NT2/D1 (cell line): ENCODE measurements around the gene RERE.

Experiments
- DNase-seq: peaks from one replicate; pipeline ENCODE4 v3.0.0-alpha.2; 2011; ENCODE audit warnings: low read depth, low spot score
- H3K27me3 ChIP-seq: 2 replicates; pipeline ENCODE4 v1.6.0; 2011; ENCODE audit warnings: mild to moderate bottlenecking; ENCODE audit not compliant: insufficient read length, insufficient read depth
- H3K36me3 ChIP-seq: 2 replicates; pipeline ENCODE4 v1.6.1; 2011; ENCODE audit warnings: mild to moderate bottlenecking, low read length, mixed read lengths; ENCODE audit not compliant: insufficient read depth, insufficient read length
- H3K4me1 ChIP-seq: 2 replicates; pipeline ENCODE4 v1.5.1; 2011; ENCODE audit not compliant: insufficient read depth, insufficient read length
- H3K4me3 ChIP-seq: 2 replicates; pipeline ENCODE4 v1.5.1; 2011; ENCODE audit warnings: low read depth; ENCODE audit not compliant: insufficient read length
- H3K9ac ChIP-seq: 2 replicates; pipeline ENCODE4 v1.6.0; 2011; ENCODE audit warnings: low read depth; ENCODE audit not compliant: insufficient read length
- H3K9me3 ChIP-seq: 2 replicates; pipeline ENCODE4 v1.5.1; 2011; ENCODE audit warnings: mild to moderate bottlenecking, low read length; ENCODE audit not compliant: insufficient read depth
- SUZ12 ChIP-seq: IDR thresholded peaks from 2 replicates; pipeline ENCODE4 v1.6.1; 2011; ENCODE audit not compliant: insufficient read length, insufficient read depth; ENCODE audit errors: extremely low read depth
- YY1 ChIP-seq: IDR thresholded peaks from 2 replicates; pipeline ENCODE4 v1.6.1; 2011; ENCODE audit not compliant: insufficient read length, insufficient read depth
- ZNF274 ChIP-seq: IDR thresholded peaks from 2 replicates; pipeline ENCODE4 v1.6.1; 2011; ENCODE audit warnings: mild to moderate bottlenecking, low read depth, low read length

RERE gene

DNA sequence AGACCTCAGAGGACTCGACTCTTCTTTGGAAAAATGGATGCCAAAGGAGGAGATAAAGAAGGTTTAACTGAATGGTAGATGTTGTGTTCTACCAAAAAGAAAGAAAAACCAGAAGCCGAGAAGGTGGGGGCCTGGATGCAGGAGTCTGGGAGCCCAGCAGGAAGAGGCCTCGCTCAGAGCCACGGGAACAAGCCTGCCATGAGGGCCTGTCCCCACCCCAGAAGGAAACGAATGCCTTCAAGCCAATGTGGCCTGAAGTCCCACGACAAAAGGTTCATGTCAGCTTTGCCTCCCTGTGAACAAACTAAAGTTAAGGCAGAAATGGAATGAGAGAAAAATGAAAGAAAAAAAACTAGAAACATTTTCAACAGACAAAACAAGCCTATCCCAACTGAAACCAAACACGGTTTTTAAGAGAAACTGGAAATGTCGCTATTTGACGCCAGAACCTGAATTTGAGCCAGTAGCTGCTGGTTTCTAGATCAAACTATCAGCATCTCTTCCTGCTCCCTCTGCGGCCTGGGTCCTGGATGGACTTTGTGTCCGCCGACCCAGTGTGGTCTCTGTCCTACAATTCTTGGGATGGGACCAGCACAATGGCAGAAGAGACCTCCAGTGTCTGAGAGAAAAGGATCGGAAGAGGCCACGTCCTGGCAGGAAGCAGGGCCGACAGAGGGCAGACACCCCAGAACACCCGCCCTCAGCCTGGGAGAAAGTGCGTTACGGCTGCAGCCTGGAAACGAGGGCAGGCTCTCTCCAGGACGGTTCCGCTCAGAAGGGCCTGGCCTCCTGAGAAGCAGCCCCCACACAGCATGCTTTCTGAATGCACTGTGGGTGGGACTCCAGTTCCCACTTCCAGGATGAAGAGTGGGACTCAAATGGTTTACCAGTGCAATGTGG is 464.3 kb downstream of the RERE start:
- TF ChIP-seq YY1 (no peak), ZNF274 (no peak), SUZ12 (no peak)
- H3K27me3 ChIP-seq = no peaks in the 10 kb centered on the region
- peaks cover 10% of the 10 kb centered on the region for H3K4me1 ChIP-seq
- H3K9me3 ChIP-seq = no peaks in the 10 kb centered on the region
- no peak overlapping the region for H3K9ac ChIP-seq
- DNase-seq = no peak
- H3K36me3 ChIP-seq = peaks cover 51% of the 10 kb centered on the region
- H3K4me3 ChIP-seq = no peak overlapping the region

DNA sequence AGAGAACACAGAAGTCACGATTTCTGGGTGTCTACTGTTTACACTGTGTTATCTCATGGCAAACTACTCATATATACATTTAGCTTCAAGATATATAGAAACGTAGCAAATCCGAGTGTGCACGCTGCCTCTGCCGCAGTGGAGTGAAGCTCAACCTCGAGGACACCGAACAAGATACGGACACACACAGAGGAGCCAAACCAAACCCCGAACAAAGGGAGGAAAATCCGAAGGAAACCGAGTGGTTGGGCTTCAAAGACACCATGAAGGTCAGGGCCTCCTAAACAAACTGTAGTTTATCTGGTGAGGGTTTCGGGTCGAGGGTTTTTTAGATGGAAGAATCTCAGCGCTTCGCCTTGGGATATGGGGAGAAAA is 465.0 kb downstream of the RERE start:
- peaks cover 44% of the 10 kb centered on the region for H3K36me3 ChIP-seq
- no peak overlapping the region for H3K4me3 ChIP-seq
- no peak for DNase-seq
- H3K4me1 ChIP-seq = peaks cover 10% of the 10 kb centered on the region
- H3K27me3 ChIP-seq = no peaks in the 10 kb centered on the region
- TF ChIP-seq ZNF274 (no peak), SUZ12 (no peak)
- H3K9me3 ChIP-seq = no peaks in the 10 kb centered on the region
- no peak overlapping the region for H3K9ac ChIP-seq

DNA sequence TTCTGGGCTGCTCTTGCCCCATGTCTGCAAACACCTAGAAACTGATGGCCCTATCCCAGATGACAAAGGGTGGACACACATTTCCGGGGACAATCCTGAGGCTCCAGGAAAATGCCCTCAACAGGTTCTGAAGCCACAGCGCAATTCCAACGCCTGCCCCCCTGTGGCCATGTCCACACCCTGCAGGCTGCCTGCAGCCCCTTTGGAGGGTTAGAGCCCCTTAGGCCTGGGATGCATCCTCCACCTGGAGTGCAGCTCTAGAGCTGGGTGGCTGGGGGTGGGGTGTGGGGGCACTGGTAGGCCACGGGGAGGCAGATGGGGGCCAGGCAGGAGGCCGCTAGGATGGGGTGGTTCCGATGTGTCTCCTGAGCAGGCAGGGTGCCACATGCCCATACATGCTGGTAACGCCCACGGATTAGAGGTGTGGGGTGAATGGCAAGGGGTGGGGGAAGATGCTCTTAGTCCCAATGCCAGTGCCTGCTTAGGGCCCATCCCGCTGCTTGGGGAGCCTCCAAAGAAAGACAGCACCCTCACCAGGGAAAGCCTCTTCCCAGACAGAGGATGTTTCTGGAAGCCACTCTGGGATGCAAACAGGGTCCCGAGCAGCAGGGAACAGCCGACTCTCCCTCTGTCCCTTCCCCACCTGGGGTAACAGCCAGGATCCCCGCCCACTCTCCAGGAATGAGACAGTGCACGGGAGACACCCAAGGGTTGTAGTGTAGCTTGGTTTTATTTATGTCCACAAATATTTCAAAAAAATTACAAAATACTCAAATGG is 465.6 kb downstream of the RERE start:
- H3K4me1 ChIP-seq = peaks cover 10% of the 10 kb centered on the region
- no peak overlapping the region for H3K9ac ChIP-seq
- peaks cover 39% of the 10 kb centered on the region for H3K36me3 ChIP-seq
- DNase-seq = no peak
- no peak overlapping the region for H3K4me3 ChIP-seq
- H3K9me3 ChIP-seq = no peaks in the 10 kb centered on the region
- H3K27me3 ChIP-seq = no peaks in the 10 kb centered on the region
- no peak for TF ChIP-seq YY1
- no peak for TF ChIP-seq ZNF274
- TF ChIP-seq SUZ12 = no peak

DNA sequence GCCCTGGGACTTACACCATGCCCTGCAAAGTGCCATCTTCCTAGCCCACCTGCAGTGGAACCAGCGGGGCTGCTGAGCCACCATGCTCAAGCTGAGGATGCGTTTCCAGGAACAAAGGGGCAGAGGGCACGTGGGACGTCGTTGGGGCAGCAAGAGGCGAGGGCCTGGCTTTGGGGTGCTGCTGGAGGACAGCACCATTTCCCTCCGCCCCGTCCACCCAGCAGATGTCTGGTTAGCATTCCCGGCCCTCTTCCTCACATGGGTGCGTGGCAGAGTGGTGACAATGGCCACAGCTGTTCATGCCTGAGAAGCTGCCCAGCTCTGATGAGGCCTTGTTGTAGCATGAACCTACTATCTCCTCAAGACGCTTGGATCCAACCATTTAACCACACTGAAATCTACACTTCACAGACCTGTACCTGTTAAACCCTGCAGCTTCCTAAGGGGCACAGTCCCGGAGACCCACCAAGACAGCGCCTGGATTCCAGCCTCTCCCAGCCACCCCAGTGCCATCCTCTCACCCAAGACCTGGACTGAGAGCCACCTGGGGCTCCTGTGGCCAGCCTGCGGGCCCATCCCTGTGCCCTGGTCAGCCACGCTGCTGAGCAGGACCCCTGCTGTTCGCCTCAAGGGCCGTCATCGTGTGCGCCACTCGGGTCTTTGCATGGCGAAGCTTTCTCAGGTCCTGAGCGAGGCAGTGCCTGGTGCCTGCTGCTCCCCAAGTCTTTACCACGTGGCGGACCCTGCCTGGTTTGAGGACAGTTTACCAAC is 466.3 kb downstream of the RERE start:
- Histone ChIP-seq H3K9ac (no peak overlapping the region), H3K4me1 (peaks cover 10% of the 10 kb centered on the region), H3K36me3 (peaks cover 31% of the 10 kb centered on the region), H3K9me3 (no peaks in the 10 kb centered on the region), H3K27me3 (no peaks in the 10 kb centered on the region), H3K4me3 (no peak overlapping the region)
- TF ChIP-seq YY1 = no peak
- no peak for TF ChIP-seq ZNF274
- no peak for TF ChIP-seq SUZ12
- DNase-seq = no peak

DNA sequence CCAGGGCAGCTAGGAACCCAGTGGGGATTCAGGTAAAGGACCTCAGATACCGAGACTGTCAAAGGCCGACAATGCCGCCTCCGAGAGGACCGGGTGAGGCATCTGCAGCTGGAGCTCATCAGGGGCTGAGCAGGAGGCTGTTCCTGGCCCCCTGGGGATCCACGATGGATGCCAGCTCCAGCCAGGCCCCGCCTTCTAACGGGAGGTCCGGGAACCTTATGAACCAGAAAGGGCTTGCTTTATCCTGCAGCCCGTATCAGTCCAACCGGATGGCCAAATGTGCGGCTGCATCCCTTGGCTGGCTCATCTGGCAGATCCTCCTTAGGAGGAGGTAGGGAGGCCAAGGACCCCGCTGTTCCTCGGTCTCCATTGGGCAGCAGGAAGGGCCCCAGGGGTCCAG is 467.5 kb downstream of the RERE start:
- Histone ChIP-seq H3K36me3 (peaks cover 19% of the 10 kb centered on the region), H3K9me3 (no peaks in the 10 kb centered on the region), H3K4me3 (no peak overlapping the region), H3K27me3 (no peaks in the 10 kb centered on the region), H3K9ac (no peak overlapping the region), H3K4me1 (peaks cover 9% of the 10 kb centered on the region)
- no peak for DNase-seq
- TF ChIP-seq YY1 (no peak), SUZ12 (no peak), ZNF274 (no peak)

DNA sequence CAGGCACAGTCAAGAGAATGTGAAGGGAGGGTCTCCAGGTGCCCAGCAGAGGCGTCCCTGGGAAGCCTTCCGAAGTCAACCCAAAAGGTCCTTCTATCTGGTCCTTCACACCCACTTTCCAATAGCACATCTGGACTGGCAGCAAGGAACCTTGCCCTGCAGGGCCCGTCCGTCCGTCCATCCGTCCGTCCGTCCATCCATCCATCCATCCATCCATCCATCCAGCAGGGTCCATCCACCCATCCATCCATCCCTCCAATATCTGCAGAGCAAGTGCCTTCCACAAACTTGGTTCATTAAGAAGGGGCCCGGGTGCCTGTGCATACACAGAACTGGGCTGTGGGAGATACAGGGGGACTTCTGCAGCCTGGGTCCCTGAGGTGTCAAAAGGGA is 468.0 kb downstream of the RERE start:
- H3K9ac ChIP-seq = no peak overlapping the region
- peaks cover 19% of the 10 kb centered on the region for H3K36me3 ChIP-seq
- no peak for DNase-seq
- H3K4me1 ChIP-seq = peaks cover 8% of the 10 kb centered on the region
- TF ChIP-seq YY1 = no peak
- no peak for TF ChIP-seq SUZ12
- TF ChIP-seq ZNF274 = no peak
- no peaks in the 10 kb centered on the region for H3K27me3 ChIP-seq
- H3K4me3 ChIP-seq = no peak overlapping the region
- H3K9me3 ChIP-seq = no peaks in the 10 kb centered on the region
